NOMO-1 treated with dmso at 0.1 percent for 144 hours (cell line): ENCODE data around the gene SPATA21.
A peak's percentile ranks its signal among the peaks of the same experiment; 100 is the strongest.

Experiments used
- DNase-seq: peaks from one replicate; lab custom pipeline; 2025; ENCODE audit not compliant: unreplicated experiment; lab: John Stamatoyannopoulos, UW

SPATA21 gene

GRCh38 chr1:16385659-16386453 is 51.4 kb downstream of the SPATA21 start:
- DNase-seq = no peak

- DNase-seq = no peak
These were observed 53.3 kb downstream of the SPATA21 start for GRCh38 chr1:16383888-16384287.

- no peak for DNase-seq
These were observed 56.4 kb downstream of the SPATA21 start for GRCh38 chr1:16380868-16381267.

- DNase-seq = no peak
These were observed 58.8 kb downstream of the SPATA21 start for GRCh38 chr1:16378443-16378842.

GRCh38 chr1:16376971-16377370 is 60.3 kb downstream of the SPATA21 start:
- no peak for DNase-seq

- DNase-seq = no peak
These were observed 61.5 kb downstream of the SPATA21 start for GRCh38 chr1:16375521-16376340.

- DNase-seq = no peak
These were observed 63.0 kb downstream of the SPATA21 start for GRCh38 chr1:16374266-16374665.

GRCh38 chr1:16372535-16373285 is 64.5 kb downstream of the SPATA21 start:
- DNase-seq = no peak

GRCh38 chr1:16371725-16372124 is 65.5 kb downstream of the SPATA21 start:
- peak; percentile 26 for DNase-seq

- DNase-seq = no peak
These were observed 67.4 kb downstream of the SPATA21 start for GRCh38 chr1:16369821-16370220.

- no peak for DNase-seq
These were observed 69.0 kb downstream of the SPATA21 start for GRCh38 chr1:16367968-16368890.

GRCh38 chr1:16367258-16367967 is 69.8 kb downstream of the SPATA21 start:
- peak; percentile 84 for DNase-seq

GRCh38 chr1:16366722-16367257 is 70.4 kb downstream of the SPATA21 start, which contains the start of gene SZRD1:
Gene SZRD1, plus strand, starts transcription at chr1:16367242. Its CDS starts 16 bp downstream, at chr1:16367258.
- peak; percentile 97 for DNase-seq

- DNase-seq = peak; percentile 13
These were observed 72.1 kb downstream of the SPATA21 start for GRCh38 chr1:16365146-16365498.

- DNase-seq = no peak
These were observed 80.4 kb downstream of the SPATA21 start for GRCh38 chr1:16356867-16357266.

- DNase-seq = no peak
These were observed 82.6 kb downstream of the SPATA21 start for GRCh38 chr1:16354619-16355018.

- no peak for DNase-seq
These were observed 84.2 kb downstream of the SPATA21 start for GRCh38 chr1:16352842-16353535.

GRCh38 chr1:16351994-16352841 is 85.0 kb downstream of the SPATA21 start, which contains the start of gene FBXO42:
Gene FBXO42, minus strand, starts transcription at chr1:16352480. Its CDS starts 37,062 bp downstream, at chr1:16315418.
- peak; percentile 83 for DNase-seq
